ENCODE results near the gene ARL6IP4. TPM values are rescaled to one million over a fixed set of nuclear protein-coding genes. Genes with fewer than 3 reads are reported as not detected.

The ARL6IP4 gene
- total RNA-seq, 1 experiment from 2014 or later: 132 TPM

- Histone ChIP-seq H3K27ac (ENCODE audit: insufficient read length, low read depth, low read length) (no peak overlapping the region), H2BK120ac (ENCODE audit: low read depth, low read length, poor library complexity, severe bottlenecking) (no peak overlapping the region), H3K4ac (ENCODE audit: low read depth, low read length) (no peak overlapping the region), H3K79me2 (ENCODE audit: insufficient read depth, low read length) (no peaks in the 10 kb centered on the region), H4K8ac (replicated peaks; ENCODE audit: insufficient read length, low read depth, low read length) (no peak overlapping the region), H4K91ac (ENCODE audit: insufficient read length, low read depth, low read length) (no peak overlapping the region), H2BK5ac (ENCODE audit: insufficient read length, low read length) (no peak overlapping the region), H2AK5ac (ENCODE audit: insufficient read length, low read length) (no peak overlapping the region), H4K20me1 (ENCODE audit: control insufficient read depth, insufficient read depth, insufficient read length) (no peaks in the 10 kb centered on the region), H3K27me3 (ENCODE audit: insufficient read depth, low read length) (no peaks in the 10 kb centered on the region), H3K79me1 (ENCODE audit: insufficient read depth, low read depth, low read length, poor library complexity, severe bottlenecking) (no peaks in the 10 kb centered on the region), H4K5ac (ENCODE audit: insufficient read length, low read depth, low read length) (no peak overlapping the region), H3K9me3 (ENCODE audit: control insufficient read depth, low read depth, low read length) (no peaks in the 10 kb centered on the region), H3T11ph (ENCODE audit: low read length) (no peak overlapping the region), H3K4me1 (ENCODE audit: insufficient read depth, low read length) (peaks cover 5% of the 10 kb centered on the region; the same call in 1 of the 2 replicates), H2BK12ac (ENCODE audit: insufficient read length, low read depth, low read length) (no peak overlapping the region), H2BK15ac (ENCODE audit: low read depth, low read length) (no peak overlapping the region), H2AFZ (ENCODE audit: low read length) (no peak overlapping the region), H2BK20ac (ENCODE audit: low read depth, low read length, poor library complexity, severe bottlenecking) (no peak overlapping the region), H3K23me2 (ENCODE audit: insufficient read length, low read depth, low read length, poor library complexity, severe bottlenecking) (peaks cover 5% of the 10 kb centered on the region), H3K9ac (ENCODE audit: extremely low read depth, insufficient read length, low read length) (no peak overlapping the region), H3K18ac (ENCODE audit: insufficient read length, low read depth, low read length) (no peak overlapping the region), H3K23ac (ENCODE audit: insufficient read length, low read depth, low read length) (no peak overlapping the region), H3K4me2 (ENCODE audit: insufficient read depth, insufficient read length, low read length) (no peak overlapping the region), H3K14ac (ENCODE audit: insufficient read depth, low read length) (no peak overlapping the region), H3K56ac (ENCODE audit: insufficient read length, low read depth, low read length) (no peak overlapping the region)
- Mint-ChIP-seq H3K9me3 (no peaks in the 10 kb centered on the region), H3K27ac (peak overlapping the region in 1 of 3 experiments; percentile 34; a peak in 2 of 7 replicates), H3K27me3 (ENCODE audit: low read depth) (no peaks in the 10 kb centered on the region), H3K4me3 (no peak overlapping the region), H3K36me3 (ENCODE audit: insufficient read depth in 1 of 3, low read depth in 3 of 3) (peaks cover 0 to 15% (median 8%) of the 10 kb centered on the region in 3 experiments; a peak in 3 of 7 replicates), H3K4me1 (peaks cover 5 to 24% of the 10 kb centered on the region in 2 experiments; a peak in 3 of 4 replicates)
- TF ChIP-seq CTCF (conservative IDR thresholded peaks at IDR 0.05): no peak
- WGBS (ENCODE audit: extremely low coverage, insufficient read length, low lambda C conversion rate): no CpG with 5 or more reads among the region's 45 CpGs
- no peak for DNase-seq
These were observed 5.1 kb downstream of the ARL6IP4 start for GRCh38 chr12:122985338-122986257.
